ENCODE results near the gene EFNB1.

The EFNB1 gene

GRCh38 chrX:68846536-68846935 lies 17.7 kb downstream of the EFNB1 start:
- Histone ChIP-seq H3K27ac (no peak overlapping the region), H3K9me3 (no peaks in the 10 kb centered on the region), H3K36me3 (peaks cover 0 to 5% (median 0%) of the 10 kb centered on the region in 3 donors), H3K4me1 (peaks cover 0 to 9% (median 6%) of the 10 kb centered on the region in 4 donors), H3K4me3 (no peak overlapping the region), H3K27me3 (no peaks in the 10 kb centered on the region)
- intact Hi-C loops (cut with DNase I; ENCODE audit: low total_unique reads): no loop called here
- DNase-seq: no peak
- TF ChIP-seq, protein P1, sequence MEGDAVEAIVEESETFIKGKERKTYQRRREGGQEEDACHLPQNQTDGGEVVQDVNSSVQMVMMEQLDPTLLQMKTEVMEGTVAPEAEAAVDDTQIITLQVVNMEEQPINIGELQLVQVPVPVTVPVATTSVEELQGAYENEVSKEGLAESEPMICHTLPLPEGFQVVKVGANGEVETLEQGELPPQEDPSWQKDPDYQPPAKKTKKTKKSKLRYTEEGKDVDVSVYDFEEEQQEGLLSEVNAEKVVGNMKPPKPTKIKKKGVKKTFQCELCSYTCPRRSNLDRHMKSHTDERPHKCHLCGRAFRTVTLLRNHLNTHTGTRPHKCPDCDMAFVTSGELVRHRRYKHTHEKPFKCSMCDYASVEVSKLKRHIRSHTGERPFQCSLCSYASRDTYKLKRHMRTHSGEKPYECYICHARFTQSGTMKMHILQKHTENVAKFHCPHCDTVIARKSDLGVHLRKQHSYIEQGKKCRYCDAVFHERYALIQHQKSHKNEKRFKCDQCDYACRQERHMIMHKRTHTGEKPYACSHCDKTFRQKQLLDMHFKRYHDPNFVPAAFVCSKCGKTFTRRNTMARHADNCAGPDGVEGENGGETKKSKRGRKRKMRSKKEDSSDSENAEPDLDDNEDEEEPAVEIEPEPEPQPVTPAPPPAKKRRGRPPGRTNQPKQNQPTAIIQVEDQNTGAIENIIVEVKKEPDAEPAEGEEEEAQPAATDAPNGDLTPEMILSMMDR (IDR thresholded peaks at IDR 0.05): no peak

GRCh38 chrX:68847172-68847571 lies 18.4 kb downstream of the EFNB1 start:
- no peaks in the 10 kb centered on the region for H3K9me3 ChIP-seq
- no peak overlapping the region for H3K4me3 ChIP-seq
- H3K27me3 ChIP-seq: no peaks in the 10 kb centered on the region
- peaks cover 0 to 9% (median 6%) of the 10 kb centered on the region in 4 donors for H3K4me1 ChIP-seq
- H3K27ac ChIP-seq: no peak overlapping the region
- TF ChIP-seq, protein P1 (IDR thresholded peaks at IDR 0.05): no peak
- intact Hi-C loops (cut with DNase I; ENCODE audit: low total_unique reads): no loop called here
- DNase-seq: no peak
- H3K36me3 ChIP-seq: no peaks in the 10 kb centered on the region

DNA sequence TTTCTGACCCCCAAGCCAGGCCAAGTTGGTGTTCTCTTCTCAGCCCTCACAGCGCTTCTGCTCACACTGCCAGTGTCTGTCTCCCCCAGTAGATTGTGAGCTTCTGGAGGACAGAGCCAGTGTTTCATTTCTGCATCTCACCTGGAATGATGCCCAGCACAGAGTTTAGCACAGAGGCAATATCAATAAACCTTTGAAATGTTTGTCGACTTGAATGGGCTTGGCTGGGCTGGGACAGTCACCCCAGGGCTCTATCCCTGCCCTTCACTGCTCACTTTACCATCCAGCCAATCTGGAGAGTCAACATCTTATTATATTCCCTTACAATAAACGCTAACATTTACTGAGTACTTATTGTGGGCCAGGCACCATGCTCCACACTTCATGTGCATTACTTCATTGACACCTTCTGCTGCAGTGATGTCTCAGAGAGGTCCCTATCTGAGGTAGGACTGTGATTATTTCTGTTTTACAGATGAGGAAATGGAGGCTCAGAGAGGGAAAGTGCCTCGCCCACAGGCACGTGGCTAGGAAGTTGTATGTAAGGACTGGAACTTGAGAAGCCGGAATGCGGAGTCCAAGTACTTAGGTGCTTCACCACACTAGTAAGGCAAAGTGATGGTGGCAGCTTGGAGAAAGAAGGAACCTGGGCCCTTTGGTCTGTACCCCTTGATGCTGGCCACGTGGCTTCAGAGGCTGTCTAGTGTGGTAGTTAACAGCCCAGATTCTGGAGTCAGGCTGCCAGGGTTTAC lies 19.5 kb downstream of the EFNB1 start:
- Histone ChIP-seq H3K27me3 (no peaks in the 10 kb centered on the region), H3K4me1 (peaks cover 0 to 9% (median 6%) of the 10 kb centered on the region in 4 donors), H3K4me3 (no peak overlapping the region), H3K9me3 (no peaks in the 10 kb centered on the region), H3K36me3 (no peaks in the 10 kb centered on the region), H3K27ac (no peak overlapping the region)
- intact Hi-C loops (cut with DNase I; ENCODE audit: low total_unique reads): no loop called here
- TF ChIP-seq, protein P1 (IDR thresholded peaks at IDR 0.05): no peak
- no peak for DNase-seq

GRCh38 chrX:68851082-68851481 lies 22.3 kb downstream of the EFNB1 start:
- intact Hi-C loops (cut with DNase I; ENCODE audit: low total_unique reads): no loop called here
- Histone ChIP-seq H3K4me3 (no peak overlapping the region), H3K36me3 (no peaks in the 10 kb centered on the region), H3K4me1 (peaks cover 0 to 9% (median 6%) of the 10 kb centered on the region in 4 donors), H3K27ac (no peak overlapping the region), H3K27me3 (no peaks in the 10 kb centered on the region), H3K9me3 (no peaks in the 10 kb centered on the region)
- no peak for DNase-seq
- TF ChIP-seq, protein P1 (IDR thresholded peaks at IDR 0.05): no peak

DNA sequence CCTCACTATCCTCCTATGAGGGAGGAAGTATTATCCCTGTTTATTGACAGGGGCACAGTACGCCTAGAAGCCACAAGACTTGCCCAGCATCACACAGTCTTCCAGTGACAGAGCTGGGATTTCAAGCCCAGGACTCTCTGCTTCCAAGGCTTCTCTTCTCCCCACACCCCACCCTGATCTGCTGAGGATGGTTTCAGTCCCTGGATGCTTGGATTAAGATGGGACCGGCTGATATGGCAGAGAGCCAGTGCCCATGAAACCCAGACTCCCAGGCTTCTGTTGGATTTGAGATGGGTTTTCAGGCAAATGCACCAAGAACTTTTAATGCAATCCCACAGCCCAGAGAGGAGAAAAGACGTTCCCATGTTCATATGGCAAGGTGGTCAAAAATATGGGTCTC lies 23.2 kb downstream of the EFNB1 start:
- DNase-seq: no peak
- no peak overlapping the region for H3K27ac ChIP-seq
- no peak overlapping the region for H3K4me3 ChIP-seq
- intact Hi-C loops (cut with DNase I; ENCODE audit: low total_unique reads): no loop called here
- no peaks in the 10 kb centered on the region for H3K9me3 ChIP-seq
- no peaks in the 10 kb centered on the region for H3K27me3 ChIP-seq
- no peaks in the 10 kb centered on the region for H3K36me3 ChIP-seq
- H3K4me1 ChIP-seq: peaks cover 0 to 3% (median 1%) of the 10 kb centered on the region in 4 donors
- TF ChIP-seq, protein P1 (IDR thresholded peaks at IDR 0.05): no peak

Data from tibial artery (tissue), 4 donors.